D721Med (cell line): Measurements from ENCODE around the gene SORCS1.

Experiments
- DNase-seq: peaks from one replicate; pipeline ENCODE4 v3.0.0; 2011; ENCODE audit warnings: low spot score; ENCODE audit not compliant: insufficient read length
- FAIRE-seq: peaks from 2 replicates; lab custom pipeline; 2011; peaks lifted over from hg19 to GRCh38; lab: Jason Lieb, UNC
- TF ChIP-seq, protein P1 (sequence below): IDR thresholded peaks from 2 replicates; pipeline ENCODE4 v1.5.1; 2012; ENCODE audit warnings: mild to moderate bottlenecking, control low read depth; ENCODE audit not compliant: insufficient read depth; ENCODE audit errors: missing control alignments

The SORCS1 gene

GRCh38 chr10:106804992-106805582, 359.4 kb downstream of the SORCS1 start:
- DNase-seq (no peak), FAIRE-seq (no peak)
- TF ChIP-seq, protein P1, sequence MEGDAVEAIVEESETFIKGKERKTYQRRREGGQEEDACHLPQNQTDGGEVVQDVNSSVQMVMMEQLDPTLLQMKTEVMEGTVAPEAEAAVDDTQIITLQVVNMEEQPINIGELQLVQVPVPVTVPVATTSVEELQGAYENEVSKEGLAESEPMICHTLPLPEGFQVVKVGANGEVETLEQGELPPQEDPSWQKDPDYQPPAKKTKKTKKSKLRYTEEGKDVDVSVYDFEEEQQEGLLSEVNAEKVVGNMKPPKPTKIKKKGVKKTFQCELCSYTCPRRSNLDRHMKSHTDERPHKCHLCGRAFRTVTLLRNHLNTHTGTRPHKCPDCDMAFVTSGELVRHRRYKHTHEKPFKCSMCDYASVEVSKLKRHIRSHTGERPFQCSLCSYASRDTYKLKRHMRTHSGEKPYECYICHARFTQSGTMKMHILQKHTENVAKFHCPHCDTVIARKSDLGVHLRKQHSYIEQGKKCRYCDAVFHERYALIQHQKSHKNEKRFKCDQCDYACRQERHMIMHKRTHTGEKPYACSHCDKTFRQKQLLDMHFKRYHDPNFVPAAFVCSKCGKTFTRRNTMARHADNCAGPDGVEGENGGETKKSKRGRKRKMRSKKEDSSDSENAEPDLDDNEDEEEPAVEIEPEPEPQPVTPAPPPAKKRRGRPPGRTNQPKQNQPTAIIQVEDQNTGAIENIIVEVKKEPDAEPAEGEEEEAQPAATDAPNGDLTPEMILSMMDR, result no peak

GRCh38 chr10:106802949-106803348, 361.6 kb downstream of the SORCS1 start:
- FAIRE-seq, result no peak
- TF ChIP-seq, protein P1, result no peak

GRCh38 chr10:106799776-106800175, 364.7 kb downstream of the SORCS1 start:
- FAIRE-seq (no peak), DNase-seq (no peak)
- TF ChIP-seq, protein P1, result no peak

More at GRCh38 chr10:106802949-106803348, 361.6 kb downstream of the SORCS1 start:
- DNase-seq, result no peak

GRCh38 chr10:106795619-106796018, 368.9 kb downstream of the SORCS1 start:
- TF ChIP-seq, protein P1, result peak; percentile 42
- no peak for FAIRE-seq
- no peak for DNase-seq

- FAIRE-seq, result no peak
- TF ChIP-seq, protein P1, result no peak
These were observed 370.9 kb downstream of the SORCS1 start for GRCh38 chr10:106793617-106794016.

GRCh38 chr10:106789623-106790022, 374.9 kb downstream of the SORCS1 start:
- FAIRE-seq (no peak), DNase-seq (no peak)
- TF ChIP-seq, protein P1, result no peak

More at GRCh38 chr10:106793617-106794016, 370.9 kb downstream of the SORCS1 start:
- no peak for DNase-seq

- DNase-seq, result no peak
- no peak for FAIRE-seq
- TF ChIP-seq, protein P1, result no peak
These were observed 375.5 kb downstream of the SORCS1 start for GRCh38 chr10:106788982-106789381.
